ENCODE data around the gene KSR2.

- TF ChIP-seq CTCF (IDR thresholded peaks at IDR 0.05; ENCODE audit: extremely low read depth in 1 of 2, insufficient read depth in 1 of 2, low read depth in 1 of 2, low read length in 2 of 2) (no peak), MAX (IDR thresholded peaks at IDR 0.05; ENCODE audit: insufficient read depth, insufficient read length) (no peak), POLR2AphosphoS5 (IDR thresholded peaks at IDR 0.05; ENCODE audit: insufficient read depth, low read depth, low read length) (no peak), MYC (IDR thresholded peaks at IDR 0.05; ENCODE audit: low read depth, low read length) (no peak), POLR2A (IDR thresholded peaks at IDR 0.05; ENCODE audit: low read depth, low read length) (no peak), EZH2 (IDR thresholded peaks at IDR 0.05; ENCODE audit: borderline replicate concordance, low read depth, low read length, severe bottlenecking) (no peak), GATA2 (IDR thresholded peaks at IDR 0.05; ENCODE audit: insufficient read depth, insufficient read length, low read depth, low read length) (no peak), JUN (IDR thresholded peaks at IDR 0.05; ENCODE audit: borderline replicate concordance, insufficient read depth, insufficient read length, low read depth) (no peak), FOS (IDR thresholded peaks at IDR 0.05; ENCODE audit: borderline replicate concordance, insufficient read depth, low read length) (no peak)
These were observed 72.8 kb downstream of the KSR2 start for GRCh38 chr12:117896009-117896408.

Measured in endothelial cell of umbilical vein (primary cell).